OCI-LY3 (cell line): ENCODE measurements around the gene AKAP17A.

Source experiments
- H2AFZ ChIP-seq: fragments of 200-600, 300-600 bp; shearing (Covaris generic); 2 replicates; pipeline ENCODE4 v1.6.0; 2014; ENCODE audit warnings: antibody characterized with exemption, low read depth, low read length
- H3K27ac ChIP-seq: fragments of 200-600, 300-600 bp; sonication (generic); 2 replicates; pipeline ENCODE4 v1.5.1; 2014; ENCODE audit warnings: mild to moderate bottlenecking, low read length, moderate library complexity, mixed read lengths
- H3K27me3 ChIP-seq: fragments of 200-600, 300-600 bp; sonication (generic); 2 replicates; pipeline ENCODE4 v1.6.1; 2014; ENCODE audit warnings: low read depth, low read length, mixed read lengths
- H3K36me3 ChIP-seq: fragments of 200-600, 300-600 bp; sonication (generic); replicated peaks from 2 replicates; pipeline ENCODE3; 2014; ENCODE audit warnings: low read depth, low read length, mixed read lengths
- H3K4me1 ChIP-seq: fragments of 300-600, 200-600 bp; sonication (generic); 2 replicates; pipeline ENCODE4 v1.6.1; 2014; ENCODE audit warnings: low read length, mixed read lengths
- H3K4me2 ChIP-seq: fragments of 200-600, 300-600 bp; sonication (generic); 2 replicates; pipeline ENCODE4 v1.6.1; 2014; ENCODE audit warnings: low read length, mixed read lengths
- H3K4me3 ChIP-seq: fragments of 300-600, 200-600 bp; sonication (generic); 2 replicates; pipeline ENCODE4 v1.5.1; 2014; ENCODE audit warnings: antibody characterized with exemption, mild to moderate bottlenecking, low read length, moderate library complexity
- H3K79me2 ChIP-seq: fragments of 300-600, 200-600 bp; shearing (Covaris generic); 2 replicates; pipeline ENCODE4 v1.6.1; 2014; ENCODE audit warnings: mild to moderate bottlenecking, low read length, mixed read lengths
- H3K9ac ChIP-seq: fragments of 300-600, 200-600 bp; shearing (Covaris generic); 2 replicates; pipeline ENCODE4 v1.6.0; 2014; ENCODE audit warnings: mild to moderate bottlenecking, low read length, moderate library complexity
- H3K9me3 ChIP-seq: fragments of 200-600, 300-600 bp; shearing (Covaris generic); 2 replicates; pipeline ENCODE4 v1.6.1; 2014; ENCODE audit warnings: low read length, mixed read lengths; ENCODE audit not compliant: insufficient read depth
- H4K20me1 ChIP-seq: fragments of 200-600, 300-600 bp; sonication (generic); 2 replicates; pipeline ENCODE4 v1.6.1; 2016; ENCODE audit warnings: low read length, mixed read lengths; ENCODE audit not compliant: insufficient read depth
- EZH2phosphoT487 ChIP-seq: fragments of 200-600 bp; shearing (Covaris generic); IDR thresholded peaks from 2 replicates; pipeline ENCODE4 v1.6.1; 2018; ENCODE audit warnings: antibody characterized with exemption, mixed run types, low read depth
- TF ChIP-seq, protein P1 (sequence below): fragments of 200-600, 300-600 bp; sonication (generic); IDR thresholded peaks from 2 replicates; pipeline ENCODE4 v1.5.1; 2014; ENCODE audit warnings: antibody characterized with exemption, low read length, low read depth

AKAP17A gene

DNA sequence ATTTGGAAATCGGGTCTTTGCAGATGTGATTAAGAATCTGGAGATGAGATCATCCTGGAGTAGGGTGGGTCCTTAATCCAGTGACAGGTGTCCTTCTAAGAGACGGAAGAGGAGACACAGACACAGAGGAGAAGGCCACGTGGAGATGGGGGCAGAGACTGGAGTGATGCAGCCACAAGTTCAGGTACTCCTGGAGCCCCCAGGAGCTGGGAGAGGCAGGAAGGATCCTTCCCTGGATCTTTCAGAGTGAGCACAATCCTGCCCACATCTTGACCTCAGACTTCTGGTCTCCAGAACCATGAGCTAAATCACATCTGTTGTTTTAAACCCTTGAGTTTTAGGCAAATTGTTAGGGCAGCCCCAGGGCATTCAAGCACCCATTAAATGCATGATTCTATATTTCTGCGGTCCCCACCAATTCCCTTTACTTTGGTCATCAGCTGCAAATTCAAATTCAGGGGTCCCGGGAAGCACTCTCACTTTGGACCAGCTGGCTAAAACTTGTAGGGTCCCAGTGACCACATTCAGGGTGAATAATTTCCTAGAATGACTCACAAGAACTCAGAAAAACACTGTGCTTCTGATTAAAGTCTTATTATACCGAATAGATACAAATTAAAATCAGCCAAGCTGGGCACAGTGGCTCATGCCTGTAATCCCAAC lies 12.8 kb upstream of the AKAP17A start:
- no peak for TF ChIP-seq EZH2phosphoT487
- TF ChIP-seq, protein P1, sequence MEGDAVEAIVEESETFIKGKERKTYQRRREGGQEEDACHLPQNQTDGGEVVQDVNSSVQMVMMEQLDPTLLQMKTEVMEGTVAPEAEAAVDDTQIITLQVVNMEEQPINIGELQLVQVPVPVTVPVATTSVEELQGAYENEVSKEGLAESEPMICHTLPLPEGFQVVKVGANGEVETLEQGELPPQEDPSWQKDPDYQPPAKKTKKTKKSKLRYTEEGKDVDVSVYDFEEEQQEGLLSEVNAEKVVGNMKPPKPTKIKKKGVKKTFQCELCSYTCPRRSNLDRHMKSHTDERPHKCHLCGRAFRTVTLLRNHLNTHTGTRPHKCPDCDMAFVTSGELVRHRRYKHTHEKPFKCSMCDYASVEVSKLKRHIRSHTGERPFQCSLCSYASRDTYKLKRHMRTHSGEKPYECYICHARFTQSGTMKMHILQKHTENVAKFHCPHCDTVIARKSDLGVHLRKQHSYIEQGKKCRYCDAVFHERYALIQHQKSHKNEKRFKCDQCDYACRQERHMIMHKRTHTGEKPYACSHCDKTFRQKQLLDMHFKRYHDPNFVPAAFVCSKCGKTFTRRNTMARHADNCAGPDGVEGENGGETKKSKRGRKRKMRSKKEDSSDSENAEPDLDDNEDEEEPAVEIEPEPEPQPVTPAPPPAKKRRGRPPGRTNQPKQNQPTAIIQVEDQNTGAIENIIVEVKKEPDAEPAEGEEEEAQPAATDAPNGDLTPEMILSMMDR: no peak
- Histone ChIP-seq H3K4me1 (peaks cover 31% of the 10 kb centered on the region), H3K9me3 (no peaks in the 10 kb centered on the region), H4K20me1 (no peaks in the 10 kb centered on the region), H3K27me3 (0 out of 2 replicates have a peak, but pooled peaks cover 4% of the 10 kb centered on the region), H3K4me2 (peak overlapping the region; percentile 58), H3K36me3 (no peaks in the 10 kb centered on the region), H3K27ac (no peak overlapping the region), H2AFZ (peak overlapping the region; percentile 44), H3K4me3 (peak overlapping the region; percentile 24), H3K79me2 (no peaks in the 10 kb centered on the region), H3K9ac (no peak overlapping the region; the same call in 1 of the 2 replicates)

DNA sequence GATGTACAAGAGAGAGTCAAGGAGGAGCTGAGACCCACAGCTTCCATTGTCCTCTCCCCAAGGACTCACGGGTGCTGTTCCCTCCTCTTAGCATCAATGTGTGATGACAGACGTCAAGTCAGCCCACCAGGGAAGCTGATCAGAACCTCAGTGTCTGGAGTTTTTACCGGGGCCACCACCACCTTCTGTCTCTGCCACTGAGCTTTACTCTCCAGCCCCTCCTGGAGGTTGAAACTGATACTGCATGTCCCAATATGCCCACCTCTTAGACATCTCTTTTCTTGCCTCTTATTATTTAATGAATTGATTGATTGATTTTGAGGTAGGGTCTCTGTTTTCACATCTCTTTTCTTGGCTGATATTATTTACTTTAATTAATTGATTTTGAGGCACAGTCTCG lies 10.3 kb upstream of the AKAP17A start:
- no peak for TF ChIP-seq EZH2phosphoT487
- TF ChIP-seq, protein P1: peak; percentile 83
- no peak overlapping the region for H3K4me3 ChIP-seq

GRCh38 chrX:1582686-1583437 lies 8.5 kb upstream of the AKAP17A start:
- peak overlapping the region; percentile 88 for H2AFZ ChIP-seq
- TF ChIP-seq EZH2phosphoT487: no peak
- TF ChIP-seq, protein P1: 0 out of 2 replicates have a peak, but pooled peaks have one; percentile 17
- H3K79me2 ChIP-seq: no peaks in the 10 kb centered on the region
- no peaks in the 10 kb centered on the region for H3K9me3 ChIP-seq
- H3K36me3 ChIP-seq: no peaks in the 10 kb centered on the region
- peak overlapping the region; percentile 82 for H3K4me2 ChIP-seq
- H4K20me1 ChIP-seq: no peaks in the 10 kb centered on the region
- no peak overlapping the region for H3K27ac ChIP-seq
- peak overlapping the region; percentile 38 for H3K9ac ChIP-seq
- peaks cover 33% of the 10 kb centered on the region for H3K4me1 ChIP-seq
- H3K4me3 ChIP-seq: peak overlapping the region; percentile 62
- H3K27me3 ChIP-seq: no peaks in the 10 kb centered on the region

More for the DNA sequence above, 10.3 kb upstream of the AKAP17A start:
- Histone ChIP-seq H3K36me3 (no peaks in the 10 kb centered on the region), H3K27ac (no peak overlapping the region), H3K27me3 (no peaks in the 10 kb centered on the region), H2AFZ (no peak overlapping the region), H3K9ac (no peak overlapping the region), H3K4me2 (no peak overlapping the region), H3K9me3 (no peaks in the 10 kb centered on the region), H3K79me2 (no peaks in the 10 kb centered on the region), H3K4me1 (peaks cover 31% of the 10 kb centered on the region), H4K20me1 (no peaks in the 10 kb centered on the region)
